Activated CD8-positive, alpha-beta memory T cell treated with anti-CD3 and anti-CD28 coated beads, Interleukin-2, amount 50 U/mL, for 48 hours (primary cell): Measurements from ENCODE around the gene ZNF468.
A peak's percentile ranks its signal among the peaks of the same experiment; 100 is the strongest.
"Not testable (repeated sequence)": the region's sequence is repeated elsewhere in the genome, so short reads cannot be mapped to it uniquely, and the experiment has no call there.

Source experiments
- DNase-seq: peaks from one replicate; pipeline ENCODE4 v3.0.0-alpha.2; 2020

The ZNF468 gene

DNA sequence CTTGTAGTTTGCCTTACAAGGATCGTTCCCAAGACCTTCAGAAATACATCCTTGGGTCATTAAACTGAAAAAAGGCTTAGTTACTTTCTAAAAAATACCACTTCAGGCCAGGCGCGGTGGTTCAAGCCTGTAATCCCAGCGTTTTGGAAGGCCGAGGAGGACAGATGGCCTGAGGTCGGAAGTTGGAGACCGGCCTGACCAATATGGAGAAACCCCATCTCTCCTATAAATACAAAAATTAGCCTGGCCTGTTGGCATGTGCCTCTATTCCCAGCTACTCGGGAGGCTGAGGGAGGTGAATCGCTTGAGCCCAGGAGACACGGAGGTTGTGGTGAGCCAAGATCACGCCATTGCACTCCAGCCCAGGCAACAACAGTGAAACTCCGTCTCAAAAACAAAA lies 33.7 kb downstream of the ZNF468 start:
- DNase-seq, result no peak

DNA sequence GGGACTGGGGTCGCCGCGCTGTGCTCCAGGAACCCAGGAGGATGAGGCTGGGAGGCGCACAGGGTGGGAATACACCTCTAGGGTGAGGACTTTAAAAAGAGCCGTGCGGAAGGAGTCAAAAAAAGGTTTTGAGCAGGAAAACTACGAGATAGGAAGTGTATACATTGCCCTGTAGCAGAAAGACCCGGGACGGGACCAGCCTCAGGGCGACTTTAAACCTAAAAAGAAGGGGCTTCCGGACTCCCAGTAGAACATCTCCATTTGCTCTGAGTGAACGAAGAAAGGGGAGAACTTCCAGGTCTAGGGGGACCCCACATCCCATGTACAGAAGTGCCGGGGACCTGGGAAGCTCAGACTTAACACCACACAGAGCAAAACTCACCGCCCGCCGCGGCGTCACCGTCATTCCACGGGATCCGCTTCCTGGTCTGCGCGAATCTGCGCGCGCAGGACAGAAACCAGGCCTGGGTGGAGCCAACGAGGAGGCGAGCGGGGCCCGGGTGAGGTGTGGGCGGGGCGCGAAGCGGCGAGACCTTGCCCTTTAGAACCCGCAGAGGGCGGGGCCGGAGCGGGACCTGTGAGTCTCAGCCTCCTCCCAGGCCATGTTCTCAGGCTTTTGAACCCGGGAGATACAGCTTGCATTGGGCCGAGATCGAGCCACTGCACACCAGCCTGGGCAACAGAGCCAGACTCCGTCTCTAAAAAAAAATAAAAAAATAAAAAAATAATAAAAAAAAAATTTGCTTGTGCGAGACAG lies 36.0 kb downstream of the ZNF468 start, which contains the start of gene ZNF28:
TSS of gene ZNF28 (minus strand) at position 430 of the 757 bp plus-strand sequence. CDS start 3,675 bp downstream, outside the sequence.
- peak; percentile 78 for DNase-seq

DNA sequence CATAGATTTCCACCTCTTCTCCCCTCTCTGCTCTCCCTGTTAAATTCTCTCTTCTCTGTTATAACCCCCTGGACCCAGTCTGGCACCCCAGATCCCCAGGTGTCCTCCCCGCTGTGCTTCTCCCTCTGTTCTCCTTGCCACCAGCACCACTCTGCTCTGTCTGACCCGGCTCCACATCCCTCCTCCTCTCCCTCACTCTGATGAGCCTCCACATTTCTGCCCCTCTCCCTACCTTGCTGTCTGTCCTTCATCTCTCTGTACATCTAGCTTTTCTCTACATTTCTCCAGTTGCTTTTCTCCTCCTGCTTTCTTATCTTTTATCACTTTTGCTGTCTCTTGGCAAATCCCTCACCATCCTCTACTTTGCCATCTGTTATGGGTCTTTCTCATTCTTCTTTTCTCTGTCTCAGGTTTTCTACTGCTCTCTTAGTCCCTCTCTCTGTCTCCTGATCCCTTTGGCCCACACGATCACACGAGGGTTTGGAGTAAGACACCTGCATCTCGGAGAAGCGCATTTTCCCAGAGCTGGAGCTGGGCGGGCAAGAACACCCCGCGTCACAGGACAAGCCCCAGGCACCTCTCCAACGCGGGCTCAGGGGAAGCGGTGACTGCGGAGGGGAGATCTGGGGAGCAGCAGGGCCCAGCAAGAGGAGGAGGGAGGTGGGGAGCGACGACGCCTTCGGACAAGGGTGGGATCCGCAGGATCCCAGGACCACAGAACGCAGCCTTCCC lies 36.8 kb downstream of the ZNF468 start:
- peak; percentile 68 for DNase-seq

DNA sequence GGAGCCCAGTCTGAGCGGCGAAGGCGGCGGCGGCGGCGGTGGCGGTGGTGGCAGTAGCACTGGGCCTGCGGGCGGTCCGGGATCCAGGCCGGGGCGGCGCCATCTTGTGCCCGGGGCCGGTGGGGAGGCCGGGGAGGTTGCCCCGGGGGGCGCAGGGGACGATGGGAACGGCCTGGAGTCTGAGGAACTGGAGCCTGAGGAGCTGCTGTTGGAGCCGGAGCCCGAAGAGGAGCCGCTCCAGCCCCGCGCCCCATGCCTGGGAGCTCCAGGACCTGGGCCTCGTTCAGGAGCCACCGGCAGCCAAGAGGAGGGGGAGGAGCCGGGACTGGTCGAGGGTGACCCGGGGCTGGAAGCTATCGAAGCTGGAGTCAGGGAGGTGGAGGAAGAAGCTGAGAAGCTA lies 47.6 kb downstream of the ZNF468 start:
- DNase-seq, result no peak

DNA sequence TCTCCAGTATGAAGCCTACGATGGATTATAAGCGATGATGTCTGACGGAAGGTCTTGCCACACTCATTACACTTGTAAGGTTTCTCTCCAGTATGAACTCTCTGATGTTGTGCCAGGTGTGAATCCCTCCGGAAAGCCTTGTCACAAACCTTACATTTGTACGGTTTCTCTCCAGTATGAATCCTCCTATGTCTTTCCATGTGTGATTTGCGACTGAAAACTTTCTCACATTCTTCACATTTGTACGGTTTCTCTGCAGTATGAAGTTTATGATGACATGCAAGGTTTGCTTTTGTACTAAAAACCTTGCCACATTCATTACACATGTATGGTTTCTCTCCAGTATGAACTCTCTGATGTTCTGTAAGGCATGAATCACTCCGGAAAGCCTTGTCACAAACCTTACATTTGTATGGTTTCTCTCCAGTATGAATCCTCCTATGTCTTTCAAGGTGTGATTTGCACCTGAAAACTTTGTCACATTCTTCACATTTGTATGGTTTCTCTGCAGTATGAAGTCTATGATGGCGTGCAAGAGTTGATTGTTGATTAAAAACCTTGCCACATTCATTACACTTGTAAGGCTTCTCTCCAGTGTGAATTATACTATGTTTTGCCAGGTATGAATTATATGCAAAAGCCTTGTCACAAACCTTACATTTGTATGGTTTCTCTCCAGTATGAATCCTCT lies 57.3 kb downstream of the ZNF468 start:
- not testable (repeated sequence) for DNase-seq

DNA sequence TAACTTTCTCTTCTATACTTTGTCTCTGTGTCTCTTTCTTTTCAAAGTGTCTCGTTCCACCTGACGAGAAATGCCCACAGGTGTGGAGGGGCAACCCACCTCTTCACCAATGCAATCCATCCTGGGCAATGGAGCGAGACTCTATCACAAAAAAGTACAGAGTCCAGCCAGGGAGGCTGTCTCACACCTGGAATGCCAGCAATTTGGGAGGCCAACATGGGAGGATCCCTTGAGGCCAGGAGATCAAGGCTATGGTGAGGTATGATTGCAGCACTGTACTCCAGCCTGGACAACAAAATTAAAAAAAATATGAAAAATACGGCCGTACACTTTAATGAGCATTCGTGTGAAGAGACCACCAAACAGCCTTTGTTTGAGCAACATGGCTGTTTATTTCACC lies 68.0 kb downstream of the ZNF468 start:
- no peak for DNase-seq
